ENCODE measurements around the gene ZNF496.
A peak's percentile ranks its signal among the peaks of the same experiment; 100 is the strongest.
"Not testable (repeated sequence)": the region's sequence is repeated elsewhere in the genome, so short reads cannot be mapped to it uniquely, and the experiment has no call there.

Gene ZNF496

GRCh38 chr1:247331525-247332214 lies at the start of gene ZNF496:
TSS of gene ZNF496 (minus strand) at chr1:247331867. CDS start at chr1:247329578, 2,289 bp downstream.
- peak in 46 of 51 donors; percentile 13 to 79 (median 58) for DNase-seq

- DNase-seq = no peak
Observed at GRCh38 chr1:247378334-247379073, 46.8 kb upstream of the ZNF496 start.

GRCh38 chr1:247377656-247378055 lies 46.0 kb upstream of the ZNF496 start:
- not testable (repeated sequence) for DNase-seq

- no peak for DNase-seq
Observed at GRCh38 chr1:247376659-247377058, 45.0 kb upstream of the ZNF496 start.

GRCh38 chr1:247375747-247376146 lies 44.1 kb upstream of the ZNF496 start:
- no peak for DNase-seq

GRCh38 chr1:247374651-247375334 lies 43.1 kb upstream of the ZNF496 start:
- not testable (repeated sequence) for DNase-seq

GRCh38 chr1:247373721-247374141 lies 42.1 kb upstream of the ZNF496 start:
- peak in 15 of 51 donors; percentile 6 to 43 (median 13) for DNase-seq

- DNase-seq = no peak
Observed at GRCh38 chr1:247371801-247372259, 40.2 kb upstream of the ZNF496 start.

- DNase-seq = peak in 2 of 51 donors; percentile 15 to 27
Observed at GRCh38 chr1:247370786-247371732, 39.4 kb upstream of the ZNF496 start.

GRCh38 chr1:247368490-247369145 lies 37.0 kb upstream of the ZNF496 start:
- DNase-seq = no peak

- DNase-seq = no peak
Observed at GRCh38 chr1:247367786-247368422, 36.2 kb upstream of the ZNF496 start.

- no peak for DNase-seq
Observed at GRCh38 chr1:247366926-247367645, 35.4 kb upstream of the ZNF496 start.

- DNase-seq = not testable (repeated sequence)
Observed at GRCh38 chr1:247366345-247366744, 34.7 kb upstream of the ZNF496 start.

- no peak for DNase-seq
Observed at GRCh38 chr1:247365023-247365422, 33.4 kb upstream of the ZNF496 start.

GRCh38 chr1:247363000-247363399 lies 31.3 kb upstream of the ZNF496 start:
- not testable (repeated sequence) for DNase-seq

GRCh38 chr1:247362153-247362552 lies 30.5 kb upstream of the ZNF496 start:
- no peak for DNase-seq

- DNase-seq = peak in 5 of 51 donors; percentile 27 to 49 (median 33)
Observed at GRCh38 chr1:247360991-247361731, 29.5 kb upstream of the ZNF496 start.

Measured in hypothalamus (tissue), 51 donors.